Measurements from ENCODE around the gene TXK.

The TXK gene

DNA sequence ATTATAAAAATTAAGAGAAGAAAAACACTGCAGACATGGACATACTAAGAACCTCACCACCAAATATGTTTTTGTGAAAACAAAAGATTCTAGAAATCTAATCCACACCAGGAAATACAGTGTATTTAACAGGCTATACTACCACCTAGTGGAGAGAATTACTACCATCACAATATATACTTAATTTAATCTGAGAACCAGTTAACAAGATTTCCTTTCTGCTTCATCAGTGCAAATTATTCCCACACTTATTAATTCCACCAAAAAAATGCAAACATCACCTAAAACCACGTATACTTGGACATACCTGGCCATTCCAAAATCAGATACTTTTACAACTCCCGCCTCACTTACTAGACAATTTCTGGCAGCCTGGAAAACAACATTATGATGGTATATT lies 7.0 kb upstream of the TXK start:
- H3K27ac ChIP-seq (ENCODE audit: low read depth, low read length), result peak overlapping the region; percentile 22; the same call in 1 of the 2 replicates
- H3K79me2 ChIP-seq (ENCODE audit: insufficient read depth, low read length), result no peaks in the 10 kb centered on the region
- H3K9me2 ChIP-seq (replicated peaks; ENCODE audit: insufficient read depth, low read length), result no peaks in the 10 kb centered on the region
- no peaks in the 10 kb centered on the region for H3K9me3 ChIP-seq (ENCODE audit: insufficient read depth, low read length)
- H3K27me3 ChIP-seq (ENCODE audit: low read length), result no peaks in the 10 kb centered on the region
- no peaks in the 10 kb centered on the region for H4K20me1 ChIP-seq (ENCODE audit: low read depth, low read length)
- peaks cover 38% of the 10 kb centered on the region for H3F3A ChIP-seq (ENCODE audit: insufficient read depth)
- no peak overlapping the region for H3K4me2 ChIP-seq (ENCODE audit: low read depth, low read length, poor library complexity, severe bottlenecking)
- TF ChIP-seq, protein P1, sequence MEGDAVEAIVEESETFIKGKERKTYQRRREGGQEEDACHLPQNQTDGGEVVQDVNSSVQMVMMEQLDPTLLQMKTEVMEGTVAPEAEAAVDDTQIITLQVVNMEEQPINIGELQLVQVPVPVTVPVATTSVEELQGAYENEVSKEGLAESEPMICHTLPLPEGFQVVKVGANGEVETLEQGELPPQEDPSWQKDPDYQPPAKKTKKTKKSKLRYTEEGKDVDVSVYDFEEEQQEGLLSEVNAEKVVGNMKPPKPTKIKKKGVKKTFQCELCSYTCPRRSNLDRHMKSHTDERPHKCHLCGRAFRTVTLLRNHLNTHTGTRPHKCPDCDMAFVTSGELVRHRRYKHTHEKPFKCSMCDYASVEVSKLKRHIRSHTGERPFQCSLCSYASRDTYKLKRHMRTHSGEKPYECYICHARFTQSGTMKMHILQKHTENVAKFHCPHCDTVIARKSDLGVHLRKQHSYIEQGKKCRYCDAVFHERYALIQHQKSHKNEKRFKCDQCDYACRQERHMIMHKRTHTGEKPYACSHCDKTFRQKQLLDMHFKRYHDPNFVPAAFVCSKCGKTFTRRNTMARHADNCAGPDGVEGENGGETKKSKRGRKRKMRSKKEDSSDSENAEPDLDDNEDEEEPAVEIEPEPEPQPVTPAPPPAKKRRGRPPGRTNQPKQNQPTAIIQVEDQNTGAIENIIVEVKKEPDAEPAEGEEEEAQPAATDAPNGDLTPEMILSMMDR (IDR thresholded peaks at IDR 0.05; ENCODE audit: insufficient read depth, low read length, poor library complexity, severe bottlenecking), result peak; percentile 23
- no peak for TF ChIP-seq EZH2phosphoT487 (conservative IDR thresholded peaks at IDR 0.05; ENCODE audit: low read length)
- peaks cover 43% of the 10 kb centered on the region for H3K36me3 ChIP-seq (ENCODE audit: low read length)
- H3K9ac ChIP-seq (ENCODE audit: low read length), result no peak overlapping the region
- no peak overlapping the region for H2AFZ ChIP-seq (ENCODE audit: low read depth, low read length, severe bottlenecking)
- no peak overlapping the region for H3K4me3 ChIP-seq (ENCODE audit: insufficient read depth, low read length, poor library complexity, severe bottlenecking)

DNA sequence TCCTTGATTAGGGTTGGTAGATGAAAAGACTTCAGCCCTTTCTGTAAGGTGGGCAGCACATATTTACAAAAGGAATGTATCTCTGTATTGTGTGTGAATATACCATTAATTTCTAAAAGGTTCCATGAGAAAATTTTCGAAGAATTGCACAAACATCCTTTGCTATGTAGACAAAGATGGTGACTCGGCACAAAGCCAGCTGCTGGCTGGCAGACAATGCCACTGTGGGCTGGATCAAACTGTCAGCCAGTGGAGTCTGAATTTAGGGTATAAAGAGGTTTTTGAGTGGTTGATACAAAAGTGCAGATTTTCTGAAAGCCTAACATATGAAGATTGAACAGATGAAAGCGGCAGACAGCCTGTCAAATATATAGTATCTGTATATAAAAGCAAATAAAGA lies 5.6 kb upstream of the TXK start:
- H3K27me3 ChIP-seq (ENCODE audit: low read length), result no peaks in the 10 kb centered on the region
- no peaks in the 10 kb centered on the region for H3K9me2 ChIP-seq (replicated peaks; ENCODE audit: insufficient read depth, low read length)
- no peaks in the 10 kb centered on the region for H3K79me2 ChIP-seq (ENCODE audit: insufficient read depth, low read length)
- no peak overlapping the region for H2AFZ ChIP-seq (ENCODE audit: low read depth, low read length, severe bottlenecking)
- peaks cover 38% of the 10 kb centered on the region for H3F3A ChIP-seq (ENCODE audit: insufficient read depth)
- peak overlapping the region; percentile 44 for H3K4me2 ChIP-seq (ENCODE audit: low read depth, low read length, poor library complexity, severe bottlenecking)
- H3K27ac ChIP-seq (ENCODE audit: low read depth, low read length), result peak overlapping the region; percentile 75
- peaks cover 35% of the 10 kb centered on the region for H3K36me3 ChIP-seq (ENCODE audit: low read length)
- H3K9me3 ChIP-seq (ENCODE audit: insufficient read depth, low read length), result no peaks in the 10 kb centered on the region
- no peak overlapping the region for H3K9ac ChIP-seq (ENCODE audit: low read length)
- TF ChIP-seq EZH2phosphoT487 (conservative IDR thresholded peaks at IDR 0.05; ENCODE audit: low read length), result no peak
- TF ChIP-seq, protein P1 (IDR thresholded peaks at IDR 0.05; ENCODE audit: insufficient read depth, low read length, poor library complexity, severe bottlenecking), result no peak
- no peaks in the 10 kb centered on the region for H4K20me1 ChIP-seq (ENCODE audit: low read depth, low read length)
- no peak overlapping the region for H3K4me3 ChIP-seq (ENCODE audit: insufficient read depth, low read length, poor library complexity, severe bottlenecking)

DNA sequence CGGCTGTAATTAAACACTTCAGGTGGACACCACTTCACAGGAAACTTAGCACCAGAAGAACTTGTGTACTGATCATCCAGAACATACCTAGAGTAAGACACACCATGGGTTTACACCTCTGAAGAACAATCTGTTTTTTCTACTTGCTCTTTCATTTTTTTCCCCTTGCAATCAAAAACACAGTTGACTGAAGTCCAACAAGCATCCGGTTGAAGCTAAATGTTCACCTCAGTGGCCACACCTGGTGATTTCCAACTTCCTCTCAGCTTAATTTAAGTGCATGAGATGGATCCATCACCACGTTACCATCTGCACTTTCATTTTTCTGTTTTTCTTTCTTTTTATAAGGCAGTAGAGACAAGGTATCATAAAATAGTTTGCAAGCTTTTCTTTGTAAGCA lies 4.9 kb upstream of the TXK start:
- no peaks in the 10 kb centered on the region for H4K20me1 ChIP-seq (ENCODE audit: low read depth, low read length)
- H2AFZ ChIP-seq (ENCODE audit: low read depth, low read length, severe bottlenecking), result no peak overlapping the region
- peak overlapping the region; percentile 75 for H3K27ac ChIP-seq (ENCODE audit: low read depth, low read length)
- H3K9ac ChIP-seq (ENCODE audit: low read length), result no peak overlapping the region
- peaks cover 39% of the 10 kb centered on the region for H3K36me3 ChIP-seq (ENCODE audit: low read length)
- peaks cover 38% of the 10 kb centered on the region for H3F3A ChIP-seq (ENCODE audit: insufficient read depth)
- no peaks in the 10 kb centered on the region for H3K79me2 ChIP-seq (ENCODE audit: insufficient read depth, low read length)
- no peak overlapping the region for H3K4me3 ChIP-seq (ENCODE audit: insufficient read depth, low read length, poor library complexity, severe bottlenecking)
- H3K27me3 ChIP-seq (ENCODE audit: low read length), result no peaks in the 10 kb centered on the region
- peak overlapping the region; percentile 44 for H3K4me2 ChIP-seq (ENCODE audit: low read depth, low read length, poor library complexity, severe bottlenecking)
- no peaks in the 10 kb centered on the region for H3K9me2 ChIP-seq (replicated peaks; ENCODE audit: insufficient read depth, low read length)
- no peaks in the 10 kb centered on the region for H3K9me3 ChIP-seq (ENCODE audit: insufficient read depth, low read length)
- no peak for TF ChIP-seq EZH2phosphoT487 (conservative IDR thresholded peaks at IDR 0.05; ENCODE audit: low read length)
- TF ChIP-seq, protein P1 (IDR thresholded peaks at IDR 0.05; ENCODE audit: insufficient read depth, low read length, poor library complexity, severe bottlenecking), result no peak
